ENCODE measurements around the gene HENMT1.

The HENMT1 gene

DNA sequence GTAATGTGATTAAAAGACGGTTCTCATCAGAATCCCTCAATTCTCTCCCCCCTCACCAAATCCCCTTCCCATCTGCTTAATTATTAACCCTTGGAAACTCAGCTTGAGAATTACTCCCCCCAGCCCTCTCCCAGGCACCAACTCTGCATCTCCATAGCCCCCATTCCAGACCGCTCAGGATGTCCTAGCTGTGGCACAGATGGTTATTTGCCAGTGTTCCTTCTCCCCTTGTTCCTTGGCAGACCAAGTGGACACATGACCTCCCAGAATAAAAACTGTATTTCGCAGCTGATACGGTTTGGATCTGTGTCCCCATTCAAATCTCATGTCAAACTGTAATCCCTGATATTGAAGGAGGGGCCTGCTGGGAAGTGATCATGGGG is 14.6 kb downstream of the HENMT1 start:
- no peak for TF ChIP-seq POLR2AphosphoS5 (IDR thresholded peaks at IDR 0.05; ENCODE audit: low read depth, low read length)
- TF ChIP-seq SIN3A (IDR thresholded peaks at IDR 0.05; ENCODE audit: borderline replicate concordance, insufficient read depth, low read length): no peak
- no peak for TF ChIP-seq TAF1 (IDR thresholded peaks at IDR 0.05; ENCODE audit: borderline replicate concordance, insufficient read depth, low read length)
- no peak for TF ChIP-seq FOXP2 (optimal IDR thresholded peaks at IDR 0.05; ENCODE audit: borderline replicate concordance, extremely low read depth, extremely low read length, insufficient read depth)
- TF ChIP-seq, protein P1, sequence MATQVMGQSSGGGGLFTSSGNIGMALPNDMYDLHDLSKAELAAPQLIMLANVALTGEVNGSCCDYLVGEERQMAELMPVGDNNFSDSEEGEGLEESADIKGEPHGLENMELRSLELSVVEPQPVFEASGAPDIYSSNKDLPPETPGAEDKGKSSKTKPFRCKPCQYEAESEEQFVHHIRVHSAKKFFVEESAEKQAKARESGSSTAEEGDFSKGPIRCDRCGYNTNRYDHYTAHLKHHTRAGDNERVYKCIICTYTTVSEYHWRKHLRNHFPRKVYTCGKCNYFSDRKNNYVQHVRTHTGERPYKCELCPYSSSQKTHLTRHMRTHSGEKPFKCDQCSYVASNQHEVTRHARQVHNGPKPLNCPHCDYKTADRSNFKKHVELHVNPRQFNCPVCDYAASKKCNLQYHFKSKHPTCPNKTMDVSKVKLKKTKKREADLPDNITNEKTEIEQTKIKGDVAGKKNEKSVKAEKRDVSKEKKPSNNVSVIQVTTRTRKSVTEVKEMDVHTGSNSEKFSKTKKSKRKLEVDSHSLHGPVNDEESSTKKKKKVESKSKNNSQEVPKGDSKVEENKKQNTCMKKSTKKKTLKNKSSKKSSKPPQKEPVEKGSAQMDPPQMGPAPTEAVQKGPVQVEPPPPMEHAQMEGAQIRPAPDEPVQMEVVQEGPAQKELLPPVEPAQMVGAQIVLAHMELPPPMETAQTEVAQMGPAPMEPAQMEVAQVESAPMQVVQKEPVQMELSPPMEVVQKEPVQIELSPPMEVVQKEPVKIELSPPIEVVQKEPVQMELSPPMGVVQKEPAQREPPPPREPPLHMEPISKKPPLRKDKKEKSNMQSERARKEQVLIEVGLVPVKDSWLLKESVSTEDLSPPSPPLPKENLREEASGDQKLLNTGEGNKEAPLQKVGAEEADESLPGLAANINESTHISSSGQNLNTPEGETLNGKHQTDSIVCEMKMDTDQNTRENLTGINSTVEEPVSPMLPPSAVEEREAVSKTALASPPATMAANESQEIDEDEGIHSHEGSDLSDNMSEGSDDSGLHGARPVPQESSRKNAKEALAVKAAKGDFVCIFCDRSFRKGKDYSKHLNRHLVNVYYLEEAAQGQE (IDR thresholded peaks at IDR 0.05; ENCODE audit: insufficient read depth in 1 of 2, low read depth in 2 of 2, low read length in 2 of 2): no peak

DNA sequence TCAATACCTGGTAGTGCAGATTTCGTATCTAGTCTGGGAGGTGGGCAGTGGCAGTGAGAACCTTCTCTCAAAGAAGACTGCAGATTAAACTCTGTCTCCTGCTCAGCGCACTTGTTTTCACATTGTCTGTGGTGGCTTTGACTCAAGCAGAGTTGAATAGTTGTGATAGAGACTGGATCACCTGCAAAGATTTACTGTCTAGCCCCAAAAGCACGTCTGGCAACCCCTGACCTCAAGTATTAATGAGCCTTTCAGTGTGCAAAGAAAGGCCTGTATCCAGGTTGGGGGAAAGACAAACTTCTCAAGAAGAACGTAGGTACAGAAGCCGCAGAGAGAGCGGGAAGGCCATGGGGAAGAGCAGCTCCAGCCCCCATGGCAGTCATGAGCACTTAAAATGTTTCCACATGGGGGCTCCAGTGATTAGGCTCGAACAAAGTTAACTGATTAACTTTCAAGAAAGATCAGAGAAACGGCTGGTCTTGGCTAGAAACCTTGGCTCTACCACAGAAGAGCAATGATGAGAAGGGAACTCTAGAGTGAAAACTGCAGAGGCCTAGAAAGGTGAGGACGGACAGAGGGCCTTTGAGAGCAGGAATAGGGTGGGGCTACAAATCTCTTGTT is 15.2 kb downstream of the HENMT1 start:
- TF ChIP-seq FOXP2 (optimal IDR thresholded peaks at IDR 0.05; ENCODE audit: borderline replicate concordance, extremely low read depth, extremely low read length, insufficient read depth) (no peak), POLR2AphosphoS5 (IDR thresholded peaks at IDR 0.05; ENCODE audit: low read depth, low read length) (no peak)
- TF ChIP-seq, protein P1 (IDR thresholded peaks at IDR 0.05; ENCODE audit: insufficient read depth in 1 of 2, low read depth in 2 of 2, low read length in 2 of 2): no peak

DNA sequence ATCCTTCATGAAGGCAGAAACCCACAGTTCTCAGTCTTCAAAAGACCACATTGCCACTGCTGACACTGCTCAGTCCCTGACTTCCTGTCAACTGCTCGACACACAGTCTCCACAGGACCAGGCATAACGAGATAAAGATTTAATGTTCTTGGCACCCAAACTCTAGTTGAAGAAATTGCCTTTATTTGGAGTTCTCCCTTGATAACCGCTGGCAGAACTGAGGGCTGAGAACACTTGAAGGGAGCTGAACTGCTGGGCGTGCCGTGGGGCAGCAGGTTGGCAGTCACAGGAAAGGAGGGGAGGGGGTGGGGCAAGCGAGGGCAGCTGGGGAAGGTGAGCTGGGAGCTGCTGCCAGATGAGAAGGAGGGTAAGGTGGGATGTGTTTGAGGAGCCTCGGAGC is 15.9 kb downstream of the HENMT1 start:
- TF ChIP-seq TAF1 (IDR thresholded peaks at IDR 0.05; ENCODE audit: borderline replicate concordance, insufficient read depth, low read length) (no peak), FOXP2 (optimal IDR thresholded peaks at IDR 0.05; ENCODE audit: borderline replicate concordance, extremely low read depth, extremely low read length, insufficient read depth) (no peak)

DNA sequence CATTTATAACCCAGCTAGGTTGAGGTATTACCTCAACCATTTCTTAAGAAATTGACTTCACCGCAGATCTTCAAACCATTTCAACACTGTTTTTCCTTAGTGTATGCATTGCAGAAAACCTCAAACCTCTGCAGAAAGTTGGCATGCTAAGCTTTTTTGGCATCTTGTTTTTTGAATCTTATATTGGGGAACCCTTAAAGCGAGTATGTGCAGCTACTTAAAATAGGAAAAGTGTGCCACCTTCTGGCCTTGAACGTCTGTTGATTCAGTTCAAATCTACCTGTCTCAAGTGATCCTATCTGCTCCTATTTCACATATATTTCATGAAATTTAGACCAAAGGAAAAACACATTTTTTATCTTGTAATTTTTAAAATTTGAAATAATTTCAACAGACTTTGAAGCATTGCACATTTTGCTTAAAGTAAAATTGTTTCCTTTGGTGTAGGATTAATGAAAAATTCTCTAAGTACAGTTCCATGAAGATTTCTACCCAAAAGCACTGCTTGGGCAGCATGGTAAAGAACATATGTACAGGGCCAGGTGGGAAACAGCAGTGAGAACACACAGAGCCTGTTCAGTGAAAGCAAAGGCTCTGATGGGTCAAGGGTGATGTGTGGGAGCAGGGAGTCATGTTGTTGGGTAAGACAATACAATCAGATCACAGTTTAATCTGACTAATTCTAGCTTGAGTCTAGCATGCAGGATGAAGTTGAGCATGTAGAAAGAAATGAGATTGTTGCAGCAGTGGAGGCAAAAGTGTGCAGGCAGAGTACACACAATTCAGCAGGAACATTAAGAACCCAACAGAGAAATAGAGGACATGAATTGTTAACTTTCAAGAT is 17.2 kb downstream of the HENMT1 start:
- TF ChIP-seq, protein P1 (IDR thresholded peaks at IDR 0.05; ENCODE audit: insufficient read depth in 1 of 2, low read depth in 2 of 2, low read length in 2 of 2): no peak
- TF ChIP-seq TAF1 (IDR thresholded peaks at IDR 0.05; ENCODE audit: borderline replicate concordance, insufficient read depth, low read length) (no peak), SIN3A (IDR thresholded peaks at IDR 0.05; ENCODE audit: borderline replicate concordance, insufficient read depth, low read length) (no peak), FOXP2 (optimal IDR thresholded peaks at IDR 0.05; ENCODE audit: borderline replicate concordance, extremely low read depth, extremely low read length, insufficient read depth) (no peak), POLR2AphosphoS5 (IDR thresholded peaks at IDR 0.05; ENCODE audit: low read depth, low read length) (no peak)

DNA sequence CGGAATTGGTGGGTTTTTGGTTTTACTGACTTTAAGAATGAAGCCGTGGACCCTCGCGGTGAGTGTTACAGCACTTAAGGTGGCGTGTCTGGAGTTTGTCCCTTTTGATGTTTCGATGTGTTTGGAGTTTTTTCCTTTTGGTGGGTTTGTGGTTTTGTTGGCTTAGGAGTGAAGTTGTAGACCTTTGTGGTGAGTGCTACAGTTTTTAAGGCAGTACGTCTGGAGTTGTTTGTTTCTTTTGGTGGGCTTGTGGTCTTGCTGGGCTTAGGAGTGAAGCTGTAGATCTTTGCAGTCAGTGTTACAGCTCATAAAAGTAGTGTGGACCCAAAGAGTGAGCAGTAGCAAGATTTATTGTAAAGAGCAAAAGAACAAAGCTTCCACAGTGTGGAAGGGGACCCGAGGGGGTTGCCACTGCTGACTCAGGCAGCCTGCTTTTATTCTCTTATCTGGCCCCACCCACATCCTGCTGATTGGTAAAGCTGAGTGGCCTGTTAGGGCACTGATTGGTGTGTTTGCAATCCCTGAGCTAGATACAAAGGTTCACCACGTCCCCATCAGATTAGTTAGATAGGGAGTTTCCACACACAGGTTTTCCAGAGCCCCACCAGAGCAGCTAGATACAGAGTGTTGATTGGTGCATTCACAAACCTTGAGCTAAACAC is 20.9 kb downstream of the HENMT1 start:
- TF ChIP-seq SIN3A (IDR thresholded peaks at IDR 0.05; ENCODE audit: borderline replicate concordance, insufficient read depth, low read length) (no peak), TAF1 (IDR thresholded peaks at IDR 0.05; ENCODE audit: borderline replicate concordance, insufficient read depth, low read length) (no peak), FOXP2 (optimal IDR thresholded peaks at IDR 0.05; ENCODE audit: borderline replicate concordance, extremely low read depth, extremely low read length, insufficient read depth) (no peak)
- TF ChIP-seq, protein P1 (IDR thresholded peaks at IDR 0.05; ENCODE audit: insufficient read depth in 1 of 2, low read depth in 2 of 2, low read length in 2 of 2): no peak

All from PFSK-1 (cell line).